HepG2 (cell line): ENCODE data around the gene C11orf16. TPM values are rescaled to one million over a fixed set of nuclear protein-coding genes. Genes with fewer than 3 reads are reported as not detected.

Experiments
- CEBPG ChIP-seq: IDR thresholded peaks from 2 replicates; pipeline ENCODE4 v1.6.1; 2016
- DNMT1 ChIP-seq: sonication (generic); formaldehyde crosslinking; IDR thresholded peaks from 2 replicates; pipeline ENCODE4 v1.5.1; 2020; ENCODE audit warnings: mild to moderate bottlenecking, missing genetic modification reagents
- GTF2F1 ChIP-seq: fragments of 150-350 bp; IDR thresholded peaks from 2 replicates; pipeline ENCODE4 v1.6.1; 2014; ENCODE audit warnings: low read length
- MEIS1 ChIP-seq: sonication (generic); formaldehyde crosslinking; IDR thresholded peaks from 2 replicates; pipeline ENCODE4 v1.9.0; 2021; ENCODE audit warnings: mild to moderate bottlenecking, missing genetic modification reagents, moderate library complexity, borderline replicate concordance
- NR2F1 ChIP-seq, 2 experiments: fragments of 450-650 bp in 1 of 2; formaldehyde crosslinking in 1 of 2; IDR thresholded peaks; 2 replicates each; pipeline versions ENCODE4 v1.5.0 to v1.6.1; 2016 to 2020; ENCODE audit warnings: mild to moderate bottlenecking in 1 of 2, missing compliant biosample characterization in 1 of 2, missing genetic modification reagents in 1 of 2, moderate library complexity in 1 of 2
- PAF1 ChIP-seq: IDR thresholded peaks from 2 replicates; pipeline ENCODE4 v1.6.1; 2016; ENCODE audit warnings: missing genetic modification reagents, missing compliant biosample characterization
- PLSCR1 ChIP-seq: sonication (generic); formaldehyde crosslinking; IDR thresholded peaks from 2 replicates; pipeline ENCODE4 v1.5.0; 2020; ENCODE audit warnings: missing genetic modification reagents, mild to moderate bottlenecking, borderline replicate concordance
- REPIN1 ChIP-seq: sonication (generic); formaldehyde crosslinking; IDR thresholded peaks from 2 replicates; pipeline ENCODE4 v1.8.0; 2022; ENCODE audit warnings: missing genetic modification reagents, low read depth, mild to moderate bottlenecking, borderline replicate concordance
- RXRB ChIP-seq: IDR thresholded peaks from 2 replicates; pipeline ENCODE4 v1.6.1; 2016; ENCODE audit warnings: borderline replicate concordance, missing genetic modification reagents, missing compliant biosample characterization
- SMAD9 ChIP-seq: sonication (generic); formaldehyde crosslinking; IDR thresholded peaks from 2 replicates; pipeline ENCODE4 v1.5.1; 2020; ENCODE audit warnings: mild to moderate bottlenecking, missing genetic modification reagents
- SMC3 ChIP-seq: IDR thresholded peaks from 2 replicates; pipeline ENCODE4 v1.6.1; 2011; ENCODE audit warnings: low read length, improper control_type of control experiment
- SMYD3 ChIP-seq: sonication (generic); formaldehyde crosslinking; IDR thresholded peaks from 2 replicates; pipeline ENCODE4 v1.8.1; 2023; ENCODE audit warnings: mild to moderate bottlenecking, missing genetic modification reagents
- SP140L ChIP-seq: sonication (generic); formaldehyde crosslinking; IDR thresholded peaks from 2 replicates; pipeline ENCODE4 v1.4.0; 2020; ENCODE audit warnings: missing genetic modification reagents, borderline replicate concordance
- TMF1 ChIP-seq: sonication (generic); formaldehyde crosslinking; IDR thresholded peaks from 2 replicates; pipeline ENCODE4 v1.8.1; 2022; ENCODE audit warnings: low read depth, missing genetic modification reagents
- ZC3H13 ChIP-seq: sonication (generic); formaldehyde crosslinking; IDR thresholded peaks from 2 replicates; pipeline ENCODE4 v1.8.1; 2023; ENCODE audit warnings: mild to moderate bottlenecking, missing genetic modification reagents, moderate library complexity
- ZNF264 ChIP-seq: sonication (generic); formaldehyde crosslinking; IDR thresholded peaks from 2 replicates; pipeline ENCODE4 v1.4.0; 2020; ENCODE audit warnings: missing genetic modification reagents
- ZNF33B ChIP-seq: sonication (generic); formaldehyde crosslinking; IDR thresholded peaks from 2 replicates; pipeline ENCODE4 v1.5.1; 2020; ENCODE audit warnings: mild to moderate bottlenecking, missing genetic modification reagents
- ZNF343 ChIP-seq: sonication (generic); formaldehyde crosslinking; IDR thresholded peaks from 2 replicates; pipeline ENCODE4 v1.4.0; 2020; ENCODE audit warnings: mild to moderate bottlenecking, missing genetic modification reagents
- ZNF367 ChIP-seq: sonication (generic); formaldehyde crosslinking; IDR thresholded peaks from 2 replicates; pipeline ENCODE4 v1.4.0; 2020; ENCODE audit warnings: missing genetic modification reagents, borderline replicate concordance
- ZNF883 ChIP-seq: sonication (generic); formaldehyde crosslinking; IDR thresholded peaks from 2 replicates; pipeline ENCODE4 v1.5.1; 2020; ENCODE audit warnings: mild to moderate bottlenecking, missing genetic modification reagents; ENCODE audit errors: not compliant biosample characterization
- polyA plus RNA-seq, 8 experiments: library from polyadenylated mRNA; depleted of rRNA in 3 of 8; stranded (reverse) in 7 of 8; unstranded in 1 of 8; fragments of >200 nt; fragmentation: Illumina TruSeq in 4 of 8; extraction: Trizol in 4 of 8; gene quantifications; 2 replicates each; pipeline versions ENCODE4 v1.2.1 to v1.2.3, GENCODE V29; 2011 to 2016; ENCODE audit warnings: low read depth in 4 of 8, missing spikeins in 1 of 8, mixed read lengths in 1 of 8; ENCODE audit not compliant: insufficient read depth in 1 of 8
- total RNA-seq, 5 experiments: library from RNA; depleted of rRNA; stranded (reverse); fragments of >200 nt; fragmentation: Illumina TruSeq; extraction: Trizol; gene quantifications; 2 replicates each; pipeline ENCODE4 v1.2.3, GENCODE V29; 2016; ENCODE audit warnings: low read depth in 1 of 5
- TF ChIP-seq, protein P1 (sequence below): sonication (generic); formaldehyde crosslinking; IDR thresholded peaks from 2 replicates; pipeline ENCODE4 v1.4.0; 2020; ENCODE audit warnings: mild to moderate bottlenecking, missing genetic modification reagents, borderline replicate concordance
- TF ChIP-seq, protein P2 (sequence below): sonication (generic); formaldehyde crosslinking; IDR thresholded peaks from 2 replicates; pipeline ENCODE4 v1.5.0; 2020; ENCODE audit warnings: missing genetic modification reagents
- TF ChIP-seq, protein P3 (sequence below): sonication (generic); formaldehyde crosslinking; IDR thresholded peaks from 2 replicates; pipeline ENCODE4 v1.5.0; 2020; ENCODE audit warnings: mild to moderate bottlenecking, missing genetic modification reagents, borderline replicate concordance

Gene C11orf16
- total and polyA plus RNA-seq, 2 of the 13 experiments (the other 11 are each of a cell fraction or from before 2014, with no cell fraction given): not detected

GRCh38 chr11:8963569-8964323 is 31.0 kb upstream of the C11orf16 start (continued):
- TF ChIP-seq, protein P1, sequence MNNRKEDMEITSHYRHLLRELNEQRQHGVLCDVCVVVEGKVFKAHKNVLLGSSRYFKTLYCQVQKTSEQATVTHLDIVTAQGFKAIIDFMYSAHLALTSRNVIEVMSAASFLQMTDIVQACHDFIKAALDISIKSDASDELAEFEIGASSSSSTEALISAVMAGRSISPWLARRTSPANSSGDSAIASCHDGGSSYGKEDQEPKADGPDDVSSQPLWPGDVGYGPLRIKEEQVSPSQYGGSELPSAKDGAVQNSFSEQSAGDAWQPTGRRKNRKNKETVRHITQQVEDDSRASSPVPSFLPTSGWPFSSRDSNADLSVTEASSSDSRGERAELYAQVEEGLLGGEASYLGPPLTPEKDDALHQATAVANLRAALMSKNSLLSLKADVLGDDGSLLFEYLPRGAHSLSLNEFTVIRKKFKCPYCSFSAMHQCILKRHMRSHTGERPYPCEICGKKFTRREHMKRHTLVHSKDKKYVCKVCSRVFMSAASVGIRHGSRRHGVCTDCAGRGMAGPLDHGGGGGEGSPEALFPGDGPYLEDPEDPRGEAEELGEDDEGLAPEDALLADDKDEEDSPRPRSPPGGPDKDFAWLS: no peak
- TF ChIP-seq GTF2F1 (no peak), SMAD9 (CRISPR knock-in tag) (no peak), ZNF33B (no peak), REPIN1 (0 out of 2 replicates have a peak, but pooled peaks have one; percentile 13), PAF1 (no peak), RXRB (CRISPR knock-in tag) (no peak), ZNF343 (CRISPR knock-in tag) (no peak), SP140L (CRISPR knock-in tag) (no peak), SMYD3 (CRISPR knock-in tag) (peak; percentile 10; the same call in 1 of the 2 replicates), NR2F1 (CRISPR knock-in tag; IDR thresholded peaks at IDR 0.05) (no peak), ZC3H13 (no peak), ZNF883 (CRISPR knock-in tag) (peak; percentile 20), ZNF367 (CRISPR knock-in tag) (no peak), ZNF264 (CRISPR knock-in tag) (no peak), TMF1 (CRISPR knock-in tag) (no peak), SMC3 (no peak), CEBPG (CRISPR knock-in tag) (no peak), DNMT1 (no peak), PLSCR1 (no peak), MEIS1 (peak; percentile 87; the same call in 1 of the 2 replicates)
- TF ChIP-seq, protein P2, sequence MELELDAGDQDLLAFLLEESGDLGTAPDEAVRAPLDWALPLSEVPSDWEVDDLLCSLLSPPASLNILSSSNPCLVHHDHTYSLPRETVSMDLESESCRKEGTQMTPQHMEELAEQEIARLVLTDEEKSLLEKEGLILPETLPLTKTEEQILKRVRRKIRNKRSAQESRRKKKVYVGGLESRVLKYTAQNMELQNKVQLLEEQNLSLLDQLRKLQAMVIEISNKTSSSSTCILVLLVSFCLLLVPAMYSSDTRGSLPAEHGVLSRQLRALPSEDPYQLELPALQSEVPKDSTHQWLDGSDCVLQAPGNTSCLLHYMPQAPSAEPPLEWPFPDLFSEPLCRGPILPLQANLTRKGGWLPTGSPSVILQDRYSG: no peak
- TF ChIP-seq, protein P3, sequence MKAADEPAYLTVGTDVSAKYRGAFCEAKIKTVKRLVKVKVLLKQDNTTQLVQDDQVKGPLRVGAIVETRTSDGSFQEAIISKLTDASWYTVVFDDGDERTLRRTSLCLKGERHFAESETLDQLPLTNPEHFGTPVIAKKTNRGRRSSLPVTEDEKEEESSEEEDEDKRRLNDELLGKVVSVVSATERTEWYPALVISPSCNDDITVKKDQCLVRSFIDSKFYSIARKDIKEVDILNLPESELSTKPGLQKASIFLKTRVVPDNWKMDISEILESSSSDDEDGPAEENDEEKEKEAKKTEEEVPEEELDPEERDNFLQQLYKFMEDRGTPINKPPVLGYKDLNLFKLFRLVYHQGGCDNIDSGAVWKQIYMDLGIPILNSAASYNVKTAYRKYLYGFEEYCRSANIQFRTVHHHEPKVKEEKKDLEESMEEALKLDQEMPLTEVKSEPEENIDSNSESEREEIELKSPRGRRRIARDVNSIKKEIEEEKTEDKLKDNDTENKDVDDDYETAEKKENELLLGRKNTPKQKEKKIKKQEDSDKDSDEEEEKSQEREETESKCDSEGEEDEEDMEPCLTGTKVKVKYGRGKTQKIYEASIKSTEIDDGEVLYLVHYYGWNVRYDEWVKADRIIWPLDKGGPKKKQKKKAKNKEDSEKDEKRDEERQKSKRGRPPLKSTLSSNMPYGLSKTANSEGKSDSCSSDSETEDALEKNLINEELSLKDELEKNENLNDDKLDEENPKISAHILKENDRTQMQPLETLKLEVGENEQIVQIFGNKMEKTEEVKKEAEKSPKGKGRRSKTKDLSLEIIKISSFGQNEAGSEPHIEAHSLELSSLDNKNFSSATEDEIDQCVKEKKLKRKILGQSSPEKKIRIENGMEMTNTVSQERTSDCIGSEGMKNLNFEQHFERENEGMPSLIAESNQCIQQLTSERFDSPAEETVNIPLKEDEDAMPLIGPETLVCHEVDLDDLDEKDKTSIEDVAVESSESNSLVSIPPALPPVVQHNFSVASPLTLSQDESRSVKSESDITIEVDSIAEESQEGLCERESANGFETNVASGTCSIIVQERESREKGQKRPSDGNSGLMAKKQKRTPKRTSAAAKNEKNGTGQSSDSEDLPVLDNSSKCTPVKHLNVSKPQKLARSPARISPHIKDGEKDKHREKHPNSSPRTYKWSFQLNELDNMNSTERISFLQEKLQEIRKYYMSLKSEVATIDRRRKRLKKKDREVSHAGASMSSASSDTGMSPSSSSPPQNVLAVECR (CRISPR knock-in tag): no peak
